Heart right ventricle (tissue), 16 donors: ENCODE measurements around the gene TMEM140. TPM values are rescaled to one million over a fixed set of nuclear protein-coding genes. Genes with fewer than 3 reads are reported as not detected.

Experiments
- ATAC-seq, 8 donors: fragments of 200-7000 bp; cut with Tn5 transposase; one replicate each; pipeline ENCODE4 v1.9.1; 2020; ENCODE audit warnings: mild to moderate bottlenecking in 8 of 8, moderate library complexity in 8 of 8, moderate number of reproducible peaks in 1 of 8
- DNase-seq, 2 donors: peaks; one replicate each; pipeline ENCODE4 v3.0.0-alpha.2; 2020
- H3K27ac ChIP-seq, 10 donors: fragments of 200-600 bp; sonication (generic) in 2 of 10; one replicate each; pipeline versions ENCODE4 v1.5.0 to v1.8.0; 2020 to 2022; ENCODE audit warnings: mild to moderate bottlenecking in 3 of 10
- H3K27me3 ChIP-seq, 7 donors: fragments of 200-600 bp; one replicate each; pipeline ENCODE4 v1.8.0; 2021 to 2022; ENCODE audit warnings: mild to moderate bottlenecking in 2 of 7
- H3K36me3 ChIP-seq, 9 donors: fragments of 200-600 bp; sonication (generic) in 1 of 9; one replicate each; pipeline versions ENCODE4 v1.5.0 to v1.8.0; 2020 to 2022; ENCODE audit warnings: mild to moderate bottlenecking in 2 of 9
- H3K4me1 ChIP-seq, 9 donors: fragments of 200-600 bp; sonication (generic) in 1 of 9; one replicate each; pipeline versions ENCODE4 v1.5.0 to v1.8.0; 2020 to 2022; ENCODE audit warnings: mild to moderate bottlenecking in 4 of 9
- H3K4me3 ChIP-seq, 10 donors: fragments of 200-600 bp; sonication (generic) in 2 of 10; one replicate each; pipeline versions ENCODE4 v1.5.0 to v1.8.0; 2020 to 2022; ENCODE audit warnings: mild to moderate bottlenecking in 7 of 10, moderate library complexity in 2 of 10
- H3K9me3 ChIP-seq, 11 donors: fragments of 200-600 bp in 10 of 11; sonication (generic) in 2 of 11; one replicate each; pipeline versions ENCODE4 v1.5.0 to v1.8.0; 2013 to 2022; ENCODE audit warnings: mild to moderate bottlenecking in 2 of 11, control low read depth in 1 of 11, moderate library complexity in 1 of 11
- WGBS, 2 donors: extraction: QIAGEN DNeasy Blood & Tissue Kit; methylation state at CpG; one replicate each; pipeline ENCODE4 v1.1.7; 2013; ENCODE audit warnings: inconsistent platforms in 1 of 2; 5-methylcytosine and 5-hydroxymethylcytosine counted together
- intact Hi-C, 10 donors: fragments of 100-400 bp; cut with DNase I; formaldehyde crosslinking; loops; one replicate each; pipeline versions ENCODE4 v1.11.1 to v1.14.2; 2022
- polyA plus RNA-seq, 2 donors: library from polyadenylated mRNA; stranded (reverse); fragments of 200-250 nt; gene quantifications; one replicate each; pipeline ENCODE4 v1.2.3, GENCODE V29; 2013
- total RNA-seq, 10 donors: library from RNA; stranded (reverse); fragmentation: NEBNext Ultra II Directional in 3 of 10; extraction: Animal tissue kit (Norgen Biotek cat#: 25700) in 3 of 10; gene quantifications; one replicate each; pipeline versions ENCODE4 v1.2.1 to v1.2.4, GENCODE V29; 2021 to 2023
- TF ChIP-seq, protein P1 (sequence below), 9 donors: fragments of 200-600 bp; sonication (generic) in 2 of 9; IDR thresholded peaks; one replicate each; pipeline versions ENCODE4 v1.5.0 to v1.8.0; 2021 to 2022; ENCODE audit warnings: antibody characterized with exemption in 9 of 9, mild to moderate bottlenecking in 5 of 9, moderate library complexity in 1 of 9
- donor health status: Arrhythmogenic right ventricular cardiomyopathy.
- donor health status: ischemic (EF 13 %, LVEDD 7.1; RV severe dilation, severe dysfunction).
- donor health status: healthy with polysubstance abuse.
- donor health status: DM: no; HTN: yes; CAD: no.
- donor health status: DM: no; HTN: no; CAD: no.
- donor health status: ischemic (EF 25% LVEDD 6.9; RV normal size, moderate dysfunction).
- donor health status: ischemic (EF 25% LVEDD 5.7; RV mildly dilated, moderate dysfunction).
- donor health status: healthy.
- donor health status: DM: yes; HTN: yes; CAD: no.
- donor health status: Ischemic cardiomyopathy.
- donor health status: ischemic (EF 35%, LVEDD 5.7; RV mildly dilated, moderate dysfunction).
- donor health status: nonischemic (EF 11% LVEDD 7.7; RV severe dilation, severe dysfunction).
- donor health status: DM: yes; HTN: yes; CAD: no.
- donor health status: PGD.
- donor health status: ischemic (EF 29% LVEDD 5.4; RV normal size, mild dysfunction).
- donor health status: nonischemic (EF 23%, LVEDD 6.1; RV moderate dilation, normal function).

TMEM140 gene
- total and polyA plus RNA-seq, 12 donors = 6.1 to 74.1 (median 26.2) TPM

GRCh38 chr7:135160858-135161653, 13.2 kb downstream of the TMEM140 start:
- no peaks in the 10 kb centered on the region for H3K27me3 ChIP-seq
- WGBS, 2 donors = 56 to 71% methylated on average over 9 of the region's 9 CpGs
- H3K4me1 ChIP-seq = peaks cover 26 to 81% (median 74%) of the 10 kb centered on the region in 9 donors
- peak overlapping the region; percentile 23 to 88 (median 80) for H3K27ac ChIP-seq
- intact Hi-C loops = loop anchor here in 5 of 10 donors (5.0 to 10.0 kb wide), 5 partner anchors 166 to 514 kb away; partner anchors contain the start of genes AGBL3 (in 1 of the 5) and BPGM (in 1 of the 5)
- H3K9me3 ChIP-seq = peaks cover 0 to 10% (median 7%) of the 10 kb centered on the region in 11 donors
- peak in 1 of 2 donors; percentile 40 for DNase-seq
- H3K36me3 ChIP-seq = peaks cover 0 to 62% (median 10%) of the 10 kb centered on the region in 9 donors
- peak overlapping the region in 1 of 10 donors; percentile 20 for H3K4me3 ChIP-seq
- TF ChIP-seq, protein P1, sequence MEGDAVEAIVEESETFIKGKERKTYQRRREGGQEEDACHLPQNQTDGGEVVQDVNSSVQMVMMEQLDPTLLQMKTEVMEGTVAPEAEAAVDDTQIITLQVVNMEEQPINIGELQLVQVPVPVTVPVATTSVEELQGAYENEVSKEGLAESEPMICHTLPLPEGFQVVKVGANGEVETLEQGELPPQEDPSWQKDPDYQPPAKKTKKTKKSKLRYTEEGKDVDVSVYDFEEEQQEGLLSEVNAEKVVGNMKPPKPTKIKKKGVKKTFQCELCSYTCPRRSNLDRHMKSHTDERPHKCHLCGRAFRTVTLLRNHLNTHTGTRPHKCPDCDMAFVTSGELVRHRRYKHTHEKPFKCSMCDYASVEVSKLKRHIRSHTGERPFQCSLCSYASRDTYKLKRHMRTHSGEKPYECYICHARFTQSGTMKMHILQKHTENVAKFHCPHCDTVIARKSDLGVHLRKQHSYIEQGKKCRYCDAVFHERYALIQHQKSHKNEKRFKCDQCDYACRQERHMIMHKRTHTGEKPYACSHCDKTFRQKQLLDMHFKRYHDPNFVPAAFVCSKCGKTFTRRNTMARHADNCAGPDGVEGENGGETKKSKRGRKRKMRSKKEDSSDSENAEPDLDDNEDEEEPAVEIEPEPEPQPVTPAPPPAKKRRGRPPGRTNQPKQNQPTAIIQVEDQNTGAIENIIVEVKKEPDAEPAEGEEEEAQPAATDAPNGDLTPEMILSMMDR (IDR thresholded peaks at IDR 0.05) = peak in 4 of 9 donors; percentile 13 to 30 (median 26)
- ATAC-seq = peak in 7 of 8 donors; percentile 20 to 59 (median 38)

DNA sequence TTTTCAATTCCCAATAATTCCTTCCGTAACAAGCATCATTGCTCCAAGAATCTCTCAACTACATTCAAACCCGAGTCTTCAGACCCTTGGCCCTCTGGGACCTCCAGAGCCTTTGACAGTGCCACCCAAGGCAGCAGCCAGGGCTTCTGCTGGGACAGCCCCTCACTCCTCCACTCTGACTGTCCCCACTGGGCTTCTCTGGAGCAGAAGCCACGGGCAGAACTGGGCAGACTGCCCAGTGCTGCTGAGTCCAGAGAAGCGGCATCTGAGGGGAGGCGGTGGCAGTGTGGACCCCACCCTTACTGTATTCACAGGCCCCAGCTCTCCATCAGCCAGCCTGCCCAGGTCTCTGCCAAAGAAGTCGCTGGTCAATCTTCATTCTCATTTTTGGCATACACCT, 13.8 kb downstream of the TMEM140 start:
- WGBS, 2 donors = 71 to 78% methylated on average over 6 of the region's 6 CpGs
- TF ChIP-seq, protein P1 (IDR thresholded peaks at IDR 0.05) = no peak
- no peak for ATAC-seq
- H3K4me1 ChIP-seq = peaks cover 29 to 87% (median 80%) of the 10 kb centered on the region in 9 donors
- H3K27ac ChIP-seq = peak overlapping the region; percentile 23 to 88 (median 80)
- peaks cover 0 to 62% (median 10%) of the 10 kb centered on the region in 9 donors for H3K36me3 ChIP-seq
- intact Hi-C loops = loop anchor here in 5 of 10 donors (2.0 to 10.0 kb wide), 6 partner anchors 77 to 514 kb away; partner anchors contain the start of genes AGBL3 (in 1 of the 5) and BPGM (in 1 of the 5)
- H3K4me3 ChIP-seq = no peak overlapping the region
- no peak for DNase-seq
- H3K9me3 ChIP-seq = peaks cover 0 to 4% (median under 1%) of the 10 kb centered on the region in 11 donors
- no peaks in the 10 kb centered on the region for H3K27me3 ChIP-seq

- H3K27ac ChIP-seq = peak overlapping the region in 9 of 10 donors; percentile 68 to 88 (median 80)
- intact Hi-C loops = loop anchor here in 5 of 10 donors (2.0 to 10.0 kb wide), 6 partner anchors 78 to 515 kb away; partner anchors contain the start of genes AGBL3 (in 1 of the 5) and BPGM (in 1 of the 5)
- no peaks in the 10 kb centered on the region for H3K27me3 ChIP-seq
- peaks cover 0 to 62% (median 17%) of the 10 kb centered on the region in 9 donors for H3K36me3 ChIP-seq
- ATAC-seq = no peak
- TF ChIP-seq, protein P1 (IDR thresholded peaks at IDR 0.05) = no peak
- no peaks in the 10 kb centered on the region for H3K9me3 ChIP-seq
- H3K4me1 ChIP-seq = peaks cover 27 to 89% (median 82%) of the 10 kb centered on the region in 9 donors
- WGBS, 2 donors = 94 to 98% methylated on average over 2 of the region's 2 CpGs
- H3K4me3 ChIP-seq = no peak overlapping the region
- DNase-seq = no peak
These were observed 14.6 kb downstream of the TMEM140 start for GRCh38 chr7:135162382-135163001.
